NCI-H146 treated with DMSO at 0.1 percent for 48 hours (cell line): ENCODE results near the gene SEZ6L.

ENCODE experiments used
- DNase-seq: peaks from one replicate; lab custom pipeline; 2025; ENCODE audit not compliant: unreplicated experiment; lab: John Stamatoyannopoulos, UW

Gene SEZ6L

GRCh38 chr22:26330971-26331625 lies 161.8 kb downstream of the SEZ6L start:
- peak; percentile 86 for DNase-seq

- no peak for DNase-seq
Measured at GRCh38 chr22:26333088-26333800, 164.0 kb downstream of the SEZ6L start.

GRCh38 chr22:26334232-26334631 lies 165.0 kb downstream of the SEZ6L start:
- DNase-seq = no peak

GRCh38 chr22:26336773-26337172 lies 167.5 kb downstream of the SEZ6L start:
- no peak for DNase-seq

GRCh38 chr22:26339755-26340154 lies 170.5 kb downstream of the SEZ6L start:
- DNase-seq = no peak

GRCh38 chr22:26342745-26343410 lies 173.6 kb downstream of the SEZ6L start:
- no peak for DNase-seq

- DNase-seq = no peak
Measured at GRCh38 chr22:26345496-26345895, 176.2 kb downstream of the SEZ6L start.

GRCh38 chr22:26348810-26349526 lies 179.7 kb downstream of the SEZ6L start:
- no peak for DNase-seq

- no peak for DNase-seq
Measured at GRCh38 chr22:26354707-26355106, 185.4 kb downstream of the SEZ6L start.

GRCh38 chr22:26357281-26357680 lies 188.0 kb downstream of the SEZ6L start:
- DNase-seq = no peak

GRCh38 chr22:26357813-26358212 lies 188.6 kb downstream of the SEZ6L start:
- DNase-seq = no peak

- no peak for DNase-seq
Measured at GRCh38 chr22:26359156-26359555, 189.9 kb downstream of the SEZ6L start.

GRCh38 chr22:26360169-26360885 lies 191.1 kb downstream of the SEZ6L start:
- peak; percentile 33 for DNase-seq

- no peak for DNase-seq
Measured at GRCh38 chr22:26362471-26362870, 193.2 kb downstream of the SEZ6L start.

- DNase-seq = peak; percentile 44
Measured at GRCh38 chr22:26364066-26365015, 195.1 kb downstream of the SEZ6L start.

GRCh38 chr22:26367402-26368245 lies 198.4 kb downstream of the SEZ6L start:
- no peak for DNase-seq

GRCh38 chr22:26372890-26373289 lies 203.6 kb downstream of the SEZ6L start:
- DNase-seq = no peak

- no peak for DNase-seq
Measured at GRCh38 chr22:26374391-26375026, 205.2 kb downstream of the SEZ6L start.
